DOHH2 (cell line): ENCODE results near the gene PLCG2.

Source experiments
- CTCF ChIP-seq: fragments of 200-600 bp; sonication (generic); IDR thresholded peaks from one replicate; pipeline ENCODE4 v1.5.1; 2014; ENCODE audit warnings: antibody characterized with exemption, mild to moderate bottlenecking, low read depth, low read length; ENCODE audit not compliant: poor library complexity, severe bottlenecking
- EZH2phosphoT487 ChIP-seq: fragments of 200-600 bp; sonication (generic); IDR thresholded peaks from 2 replicates; pipeline ENCODE4 v1.6.1; 2017; ENCODE audit warnings: borderline replicate concordance, mild to moderate bottlenecking, antibody characterized with exemption, low read length, moderate library complexity, mixed read lengths

DNA sequence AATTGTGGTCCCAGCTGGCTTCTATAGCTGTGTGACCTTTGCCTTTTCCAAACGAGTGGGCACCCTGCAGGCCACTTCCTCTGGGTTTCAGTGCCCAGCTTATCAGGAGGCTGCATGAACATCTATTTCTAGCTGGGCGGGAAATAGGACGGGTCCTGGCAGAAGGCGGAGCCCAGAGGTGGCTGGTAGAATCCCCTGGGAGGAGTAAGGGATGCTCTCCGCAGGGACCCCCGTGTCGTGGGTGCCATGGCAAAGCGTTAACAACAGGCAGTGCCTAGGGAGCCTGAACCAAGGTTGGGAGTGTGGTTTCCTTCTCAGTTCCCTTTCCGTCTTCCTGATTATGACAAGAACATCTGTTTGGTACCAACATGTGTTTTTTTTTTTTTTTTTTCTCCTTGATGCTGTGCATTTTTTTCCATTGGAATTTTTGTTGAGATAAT, 58.2 kb downstream of the PLCG2 start:
- TF ChIP-seq CTCF (no peak), EZH2phosphoT487 (no peak)
